Aorta (tissue), 5 donors: Measurements from ENCODE around the gene FAM174B. TPM values are rescaled to one million over a fixed set of nuclear protein-coding genes. Genes with fewer than 3 reads are reported as not detected.
"Not testable (repeated sequence)": the region's sequence is repeated elsewhere in the genome, so short reads cannot be mapped to it uniquely, and the experiment has no call there.

Experiments
- ATAC-seq: fragments of 200-7000 bp; cut with Tn5 transposase; one replicate; pipeline ENCODE4 v1.9.1; 2022; ENCODE audit warnings: moderate library complexity; ENCODE audit not compliant: low FRiP score
- DNase-seq, 2 donors: peaks; one replicate each; pipeline ENCODE4 v3.0.0-alpha.2; 2020
- H3K27ac ChIP-seq, 2 donors: one replicate each; pipeline ENCODE4 v1.5.1; 2013; ENCODE audit warnings: low read length in 2 of 2, mild to moderate bottlenecking in 2 of 2, moderate library complexity in 2 of 2, control low read depth in 1 of 2, inconsistent platforms in 1 of 2, low read depth in 1 of 2
- H3K27me3 ChIP-seq, 2 donors: one replicate each; pipeline ENCODE4 v1.6.1; 2013; ENCODE audit warnings: control low read depth in 1 of 2, low read length in 1 of 2, mild to moderate bottlenecking in 1 of 2, moderate library complexity in 1 of 2; ENCODE audit not compliant: insufficient read depth in 2 of 2, control insufficient read depth in 1 of 2
- H3K36me3 ChIP-seq, 2 donors: one replicate each; pipeline ENCODE4 v1.6.1; 2013; ENCODE audit warnings: control low read depth in 1 of 2, low read length in 1 of 2, mild to moderate bottlenecking in 1 of 2; ENCODE audit not compliant: insufficient read depth in 2 of 2, control insufficient read depth in 1 of 2
- H3K4me1 ChIP-seq, 2 donors: one replicate each; pipeline ENCODE4 v1.6.1; 2013; ENCODE audit warnings: low read length in 2 of 2, control low read depth in 1 of 2, mild to moderate bottlenecking in 1 of 2, moderate library complexity in 1 of 2; ENCODE audit not compliant: insufficient read depth in 2 of 2, control insufficient read depth in 1 of 2
- H3K4me3 ChIP-seq, 2 donors: one replicate each; pipeline ENCODE4 v1.5.1; 2013; ENCODE audit warnings: low read length in 2 of 2, control low read depth in 1 of 2, mild to moderate bottlenecking in 1 of 2
- H3K9me3 ChIP-seq: one replicate; pipeline ENCODE4 v1.6.1; 2013; ENCODE audit warnings: mild to moderate bottlenecking, low read length; ENCODE audit not compliant: control insufficient read depth
- WGBS, 2 donors: extraction: QIAGEN DNeasy Blood & Tissue Kit; methylation state at CpG; one replicate each; pipeline ENCODE4 v1.1.7; 2013; 5-methylcytosine and 5-hydroxymethylcytosine counted together
- intact Hi-C, 2 donors: fragments of 100-400 bp; cut with DNase I; formaldehyde crosslinking; loops; one replicate each; pipeline versions ENCODE4 v1.14.2 to v1.15.0; 2022
- polyA plus RNA-seq, 2 donors: library from polyadenylated mRNA; stranded (reverse); fragments of 200-250 nt; gene quantifications; one replicate each; pipeline ENCODE4 v1.2.3, GENCODE V29; 2013
- total RNA-seq, 2 donors: library from RNA; stranded (reverse); fragmentation: NEBNext Ultra II Directional; extraction: Animal tissue kit (Norgen Biotek cat#: 25700); gene quantifications; one replicate each; pipeline ENCODE4 v1.2.1, GENCODE V29; 2021
- donor health status: healthy with polysubstance abuse.
- donor health status: Bipolar disorder and iron deficiency.
- donor health status: DM: no; HTN: no; CAD: no.
- donor health status: DM: no; HTN: no; CAD: no.
- donor health status: DM: yes; HTN: yes; CAD: no.

The FAM174B gene
- total and polyA plus RNA-seq, 4 donors = 3.3 to 16.0 (median 10.3) TPM; not detected in 1

DNA sequence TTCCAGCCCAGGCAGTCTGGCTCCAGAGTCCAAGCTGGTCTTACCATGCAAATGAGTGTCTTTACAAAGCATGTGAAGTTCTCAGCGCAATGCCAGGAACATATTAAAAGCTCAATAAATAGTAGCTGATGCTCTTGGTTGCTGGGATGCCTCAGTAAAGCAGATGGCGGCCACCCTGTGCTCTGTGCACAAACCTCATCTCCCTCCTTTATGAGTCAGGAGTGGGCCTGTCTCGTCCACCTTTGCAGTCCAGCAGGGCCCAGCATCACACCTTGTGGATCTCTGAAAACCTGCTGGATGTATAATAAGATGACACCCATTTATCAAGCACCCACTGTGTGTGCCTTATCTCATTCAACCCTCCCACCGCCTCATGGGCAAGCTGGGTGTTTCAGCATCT, 42.7 kb downstream of the FAM174B start:
- WGBS, 2 donors = 90 to 97% methylated on average over 4 of the region's 4 CpGs

DNA sequence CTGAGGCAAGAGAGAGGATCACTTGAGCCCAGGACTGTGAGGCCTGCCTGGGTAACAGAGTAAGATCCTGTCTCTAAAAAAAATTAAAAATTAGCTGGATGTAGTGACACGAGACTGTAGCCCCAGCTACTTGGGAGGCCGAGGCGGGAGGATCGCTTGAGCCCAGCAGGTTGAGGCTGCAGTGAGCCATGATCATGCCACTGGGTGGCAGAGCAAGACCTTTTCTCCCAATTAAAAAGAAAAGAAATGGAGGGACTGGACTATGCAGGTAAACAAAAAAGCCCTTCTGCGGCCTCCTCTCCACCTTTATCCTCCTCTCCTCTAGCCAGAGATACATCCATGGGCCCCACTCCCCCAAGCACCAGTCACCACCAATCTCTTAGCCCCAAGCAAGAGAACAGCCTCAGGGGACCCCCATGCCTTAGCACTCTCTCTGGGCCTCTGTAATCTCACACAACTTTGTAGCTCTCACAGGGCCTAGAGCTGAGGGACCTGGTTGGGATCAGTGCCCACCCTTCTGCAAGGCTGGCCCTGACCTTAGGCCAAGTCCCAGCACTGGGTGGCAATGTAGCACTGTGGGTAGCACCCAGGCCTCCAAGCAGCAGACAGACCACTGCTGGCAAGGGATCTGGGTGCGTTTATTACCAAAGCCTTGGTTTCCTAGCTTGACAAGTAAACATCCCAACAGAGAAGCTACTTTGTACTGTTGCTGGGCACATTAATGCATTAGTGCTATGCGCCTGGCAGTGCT, 43.4 kb downstream of the FAM174B start:
- H3K9me3 ChIP-seq = no peaks in the 10 kb centered on the region
- no peak for ATAC-seq
- no peaks in the 10 kb centered on the region for H3K36me3 ChIP-seq
- H3K27ac ChIP-seq = no peak overlapping the region
- no peaks in the 10 kb centered on the region for H3K4me1 ChIP-seq
- H3K27me3 ChIP-seq = no peaks in the 10 kb centered on the region
- 70 to 72% methylated on average over 7 of the region's 7 CpGs for WGBS, 2 donors
- intact Hi-C loops = loop anchor here (5.0 to 10.0 kb wide), 2 partner anchors 103 to 105 kb away; no protein-coding TSS in a partner anchor
- no peak for DNase-seq
- no peak overlapping the region for H3K4me3 ChIP-seq

More for the DNA sequence above, 42.7 kb downstream of the FAM174B start:
- DNase-seq (no peak), ATAC-seq (no peak)
- Histone ChIP-seq H3K27ac (no peak overlapping the region), H3K9me3 (no peaks in the 10 kb centered on the region), H3K4me1 (no peaks in the 10 kb centered on the region), H3K36me3 (no peaks in the 10 kb centered on the region), H3K4me3 (no peak overlapping the region), H3K27me3 (no peaks in the 10 kb centered on the region)
- intact Hi-C loops = loop anchor here (5.0 to 10.0 kb wide), 2 partner anchors 102 to 104 kb away; no protein-coding TSS in a partner anchor

DNA sequence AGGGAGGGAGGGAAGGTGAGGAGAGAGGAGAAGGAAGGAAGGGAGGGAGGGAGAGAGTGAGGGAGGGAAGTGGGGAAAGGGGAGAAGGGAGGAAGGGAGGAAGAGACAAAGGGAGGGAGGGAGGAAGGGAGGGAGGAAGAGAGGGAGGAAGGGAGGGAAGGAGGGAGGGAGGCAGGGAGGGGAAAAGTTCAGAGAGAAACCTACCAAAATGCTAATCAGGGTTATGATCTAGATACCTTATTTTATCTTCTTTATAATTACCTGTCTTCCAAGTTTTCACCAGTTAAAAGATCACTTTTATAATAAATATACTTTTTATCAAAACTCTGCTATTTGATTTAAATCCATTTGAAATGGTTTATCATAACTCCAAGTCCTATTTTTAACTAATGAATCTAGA, 44.4 kb downstream of the FAM174B start:
- Histone ChIP-seq H3K27me3 (no peaks in the 10 kb centered on the region), H3K27ac (no peak overlapping the region), H3K36me3 (no peaks in the 10 kb centered on the region), H3K4me3 (no peak overlapping the region), H3K4me1 (no peaks in the 10 kb centered on the region), H3K9me3 (no peaks in the 10 kb centered on the region)
- ATAC-seq = no peak
- intact Hi-C loops = loop anchor here (5.0 to 10.0 kb wide), 2 partner anchors 104 to 106 kb away; no protein-coding TSS in a partner anchor
- DNase-seq = no peak

GRCh38 chr15:92610101-92610520, 45.5 kb downstream of the FAM174B start:
- no peak for DNase-seq
- no peak for ATAC-seq
- intact Hi-C loops = loop anchor here (5.0 to 10.0 kb wide), 2 partner anchors 105 to 107 kb away; no protein-coding TSS in a partner anchor
- no peaks in the 10 kb centered on the region for H3K4me1 ChIP-seq
- no peaks in the 10 kb centered on the region for H3K36me3 ChIP-seq
- no peak overlapping the region for H3K27ac ChIP-seq
- H3K27me3 ChIP-seq = no peaks in the 10 kb centered on the region
- 88 to 91% methylated on average over 9 of the region's 9 CpGs for WGBS, 2 donors
- no peak overlapping the region for H3K4me3 ChIP-seq
- H3K9me3 ChIP-seq = no peaks in the 10 kb centered on the region

GRCh38 chr15:92608866-92609700, 46.5 kb downstream of the FAM174B start:
- no peaks in the 10 kb centered on the region for H3K27me3 ChIP-seq
- ATAC-seq = peak; percentile 32
- H3K4me3 ChIP-seq = no peak overlapping the region
- intact Hi-C loops = no loop called here
- 86 to 87% methylated on average over 20 of the region's 20 CpGs for WGBS, 2 donors
- H3K9me3 ChIP-seq = no peaks in the 10 kb centered on the region
- no peak for DNase-seq
- H3K36me3 ChIP-seq = no peaks in the 10 kb centered on the region
- H3K27ac ChIP-seq = no peak overlapping the region
- no peaks in the 10 kb centered on the region for H3K4me1 ChIP-seq

DNA sequence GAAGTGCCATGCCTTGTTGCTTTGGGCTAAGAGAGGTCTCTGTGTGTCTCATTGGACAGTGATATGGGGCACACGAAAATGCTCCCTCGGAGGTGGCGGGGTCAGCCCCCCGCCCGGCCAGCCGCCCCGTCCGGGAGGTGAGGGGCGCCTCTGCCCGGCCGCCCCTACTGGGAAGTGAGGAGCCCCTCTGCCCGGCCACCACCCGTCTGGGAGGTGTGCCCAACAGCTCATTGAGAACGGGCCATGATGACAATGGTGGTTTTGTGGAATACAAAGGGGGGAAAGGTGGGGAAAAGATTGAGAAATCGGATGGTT, 48.8 kb downstream of the FAM174B start:
- 92 to 96% methylated on average over 11 to 14 of the region's 15 CpGs for WGBS, 2 donors
- DNase-seq, intact Hi-C loops, H3K4me3 ChIP-seq, ATAC-seq, H3K9me3 ChIP-seq, H3K27me3 ChIP-seq, H3K27ac ChIP-seq, H3K4me1 ChIP-seq, H3K36me3 ChIP-seq: not testable (repeated sequence)

DNA sequence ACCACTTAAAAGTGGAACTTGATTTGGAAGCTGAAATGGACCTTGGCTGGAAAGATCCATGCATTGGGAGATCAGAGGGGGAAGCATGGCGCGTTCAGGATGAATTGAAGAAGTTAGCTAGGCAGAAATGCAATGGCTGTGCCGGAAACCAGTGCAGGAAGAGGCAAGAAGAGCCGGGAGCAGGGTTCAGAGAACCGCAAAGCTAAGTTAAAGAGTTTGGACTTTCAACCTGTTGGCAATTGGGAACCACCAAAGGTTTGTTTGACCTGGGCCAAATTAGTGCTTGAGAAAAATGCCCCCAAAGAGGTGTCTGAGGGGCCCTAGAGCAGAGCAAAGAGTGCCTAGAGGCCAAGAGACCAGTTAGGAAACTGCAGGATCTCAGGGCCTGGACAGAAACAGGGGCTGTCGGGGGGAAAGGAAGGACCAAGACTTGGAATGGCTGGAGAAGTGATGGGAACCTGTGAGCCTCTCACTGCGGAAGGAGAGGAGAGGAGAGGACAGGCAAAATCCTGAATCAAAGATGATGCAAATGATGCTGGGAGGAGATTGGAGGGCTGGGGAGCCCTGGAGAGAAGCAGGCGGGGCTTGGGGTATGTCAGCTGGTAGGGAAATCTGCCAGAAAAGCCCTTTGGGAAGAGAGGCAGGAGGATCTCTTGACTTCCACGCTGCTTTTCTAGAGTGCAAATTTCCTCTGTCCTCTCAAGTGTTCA, 49.3 kb downstream of the FAM174B start:
- Histone ChIP-seq H3K27me3 (no peaks in the 10 kb centered on the region), H3K9me3 (no peaks in the 10 kb centered on the region), H3K27ac (no peak overlapping the region), H3K4me1 (no peaks in the 10 kb centered on the region), H3K4me3 (no peak overlapping the region), H3K36me3 (no peaks in the 10 kb centered on the region)
- ATAC-seq (no peak), DNase-seq (no peak)
- intact Hi-C loops = no loop called here
- 92% methylated on average over 9 of the region's 9 CpGs for WGBS, 2 donors

DNA sequence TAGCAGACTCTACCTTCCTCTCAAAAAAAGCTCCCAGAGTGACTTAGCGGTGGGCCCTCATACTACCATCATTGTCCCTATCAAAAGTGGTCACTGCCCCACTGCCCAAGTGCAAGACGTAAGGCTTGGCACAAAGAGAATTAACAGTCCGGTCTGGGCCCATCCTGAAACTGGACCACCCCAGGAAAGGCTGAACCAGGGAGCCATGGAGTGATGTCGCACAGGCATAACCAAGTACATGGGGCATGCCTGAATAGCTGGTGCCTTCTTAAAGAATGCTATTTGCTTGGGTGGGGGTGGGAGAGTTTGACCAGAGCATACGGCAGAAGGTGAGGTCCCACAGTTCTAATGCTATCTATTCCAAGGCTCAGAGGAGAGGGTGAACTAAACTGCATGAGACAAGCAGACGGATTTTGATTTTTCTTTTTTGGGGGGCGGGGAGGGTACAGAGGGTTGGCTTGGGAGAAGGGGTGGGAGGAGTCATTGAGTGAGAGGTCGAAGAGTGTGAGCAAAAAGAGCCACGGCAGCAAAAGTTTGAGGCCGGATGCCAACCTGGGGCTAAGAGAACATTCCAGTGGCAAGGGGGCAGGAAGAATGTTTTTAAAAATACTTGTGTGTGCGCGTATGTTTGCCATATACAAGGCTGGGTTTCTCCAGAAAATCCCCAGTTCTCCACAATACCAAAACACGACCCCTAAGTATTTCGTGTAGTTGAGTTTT, 50.2 kb downstream of the FAM174B start:
- no peaks in the 10 kb centered on the region for H3K9me3 ChIP-seq
- H3K4me3 ChIP-seq = no peak overlapping the region
- H3K27me3 ChIP-seq = no peaks in the 10 kb centered on the region
- H3K36me3 ChIP-seq = no peaks in the 10 kb centered on the region
- H3K27ac ChIP-seq = no peak overlapping the region
- WGBS, 2 donors = 62 to 71% methylated on average over 14 of the region's 14 CpGs
- no peak for DNase-seq
- ATAC-seq = no peak
- H3K4me1 ChIP-seq = no peaks in the 10 kb centered on the region
- intact Hi-C loops = no loop called here
